Stimulated activated CD8-positive, alpha-beta memory T cell treated with anti-CD3 and anti-CD28 coated beads, Interleukin-15, amount 100 ng/mL, for 4 hours (primary cell): ENCODE results near the gene GRIA1.
"Not testable (repeated sequence)": the region's sequence is repeated elsewhere in the genome, so short reads cannot be mapped to it uniquely, and the experiment has no call there.

Experiments
- DNase-seq, 2 donors: peaks; one replicate each; pipeline ENCODE4 v3.0.0-alpha.2; 2020; ENCODE audit warnings: low read depth in 2 of 2

The GRIA1 gene

DNA sequence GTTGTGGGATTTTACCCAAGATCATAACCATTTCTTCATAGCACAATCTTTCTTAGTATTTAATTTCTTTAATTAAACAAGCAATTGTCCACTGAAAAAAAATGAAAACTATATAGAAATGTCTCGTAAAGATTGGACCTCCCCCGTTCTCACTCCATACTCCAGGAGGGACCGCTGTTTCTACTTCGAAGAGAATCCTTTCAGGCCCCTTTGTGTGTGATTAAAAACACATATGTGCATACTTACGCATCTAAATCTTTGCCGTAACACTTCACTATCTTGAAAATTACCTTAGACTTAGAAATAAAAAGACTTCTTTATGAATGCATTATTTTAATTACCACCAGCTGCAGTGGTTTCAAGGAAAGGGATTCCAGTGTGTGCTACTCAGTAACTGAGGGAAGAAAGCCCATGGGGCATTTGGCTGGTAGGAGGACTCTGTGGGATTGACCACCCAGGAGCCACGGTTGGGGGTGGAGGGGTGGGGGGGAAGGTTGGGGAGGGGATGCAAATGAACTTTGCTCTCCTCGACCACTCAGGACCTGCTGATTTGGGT is 339.1 kb downstream of the GRIA1 start:
- DNase-seq: no peak

GRCh38 chr5:153831973-153832372 is 341.5 kb downstream of the GRIA1 start:
- DNase-seq: no peak

- no peak for DNase-seq
Observed at GRCh38 chr5:153835891-153836515, 345.5 kb downstream of the GRIA1 start.

- DNase-seq: not testable (repeated sequence)
Observed at GRCh38 chr5:153849303-153850113, 359.0 kb downstream of the GRIA1 start.

DNA sequence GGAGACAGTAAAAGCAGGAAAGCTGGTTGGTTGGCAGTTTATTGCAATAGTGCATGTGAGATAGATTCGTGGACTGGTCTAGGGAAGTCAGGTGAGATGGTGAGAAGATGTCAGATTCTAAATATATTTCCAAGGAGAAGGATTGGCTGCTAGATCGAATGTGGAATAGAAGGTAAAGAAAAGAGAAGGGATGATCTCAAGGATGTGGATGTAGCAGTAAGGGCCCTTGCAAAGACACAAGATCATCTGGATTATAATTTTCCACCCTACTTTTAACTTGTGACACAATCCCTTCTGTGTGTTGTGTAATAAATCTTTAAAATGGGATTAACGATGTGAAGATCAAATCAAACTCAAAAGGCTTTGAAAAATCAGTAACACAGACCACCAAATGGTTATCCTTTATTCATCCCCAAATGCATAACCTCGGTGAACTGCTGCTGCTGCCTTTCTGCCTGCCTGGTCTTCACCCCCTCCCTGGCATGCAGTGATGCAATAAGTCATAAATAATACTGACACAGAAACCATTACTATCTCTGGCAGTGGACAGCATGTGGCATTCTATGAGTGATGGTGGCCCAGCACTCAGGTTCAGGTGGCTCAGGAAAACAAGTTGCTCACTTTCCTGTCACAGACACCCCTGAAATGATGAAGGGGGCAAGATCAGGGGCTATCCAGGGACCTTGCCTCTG is 369.9 kb downstream of the GRIA1 start:
- DNase-seq: no peak

GRCh38 chr5:153862906-153863305 is 372.4 kb downstream of the GRIA1 start:
- DNase-seq: not testable (repeated sequence)
